Suppressor macrophage treated with lipopolysaccharide for 1 hour (primary cell): ENCODE data around the gene IPP.
"Not testable (repeated sequence)": the region's sequence is repeated elsewhere in the genome, so short reads cannot be mapped to it uniquely, and the experiment has no call there.

Experiments used
- DNase-seq, 3 donors: peaks; one replicate each; pipeline ENCODE4 v3.0.0-alpha.2; 2020 to 2022

IPP gene

DNA sequence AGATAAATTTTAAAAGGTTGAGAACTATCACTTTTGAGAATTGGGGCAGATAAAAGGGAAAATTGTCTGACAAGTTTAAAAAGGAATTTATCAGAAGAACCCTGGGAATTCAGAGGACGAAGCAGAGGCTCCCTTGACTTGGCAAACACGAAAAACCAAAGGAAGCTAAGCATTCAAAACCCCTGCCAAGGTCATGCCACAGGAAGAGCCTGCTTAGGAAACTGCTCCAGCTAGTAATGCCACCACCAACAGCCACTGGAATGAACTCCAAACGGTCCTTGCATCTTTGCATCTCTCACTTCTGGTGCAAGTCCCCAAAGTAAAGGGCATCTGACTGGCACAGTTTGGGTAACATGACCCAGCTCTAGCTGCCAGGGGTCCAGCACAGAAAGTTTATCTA lies 71.3 kb downstream of the IPP start:
- no peak for DNase-seq

DNA sequence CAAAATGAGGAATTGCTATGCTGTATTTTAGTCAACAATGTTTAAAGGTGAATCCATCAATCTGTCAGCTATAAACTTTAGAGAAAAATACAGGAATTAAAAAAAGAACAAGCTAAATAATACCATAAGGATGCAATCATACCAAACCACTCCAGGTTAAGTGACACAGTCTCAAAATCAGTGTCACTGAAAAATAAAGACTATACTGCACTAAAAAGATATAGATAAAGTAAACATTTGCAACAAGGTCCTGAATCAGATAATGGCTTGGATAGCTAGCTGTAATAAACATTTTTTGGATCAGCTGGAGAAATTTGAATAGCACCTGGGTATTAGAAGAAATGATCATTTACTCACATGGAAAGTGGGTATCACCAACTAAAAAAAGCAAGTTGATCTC lies 72.0 kb downstream of the IPP start:
- DNase-seq, result no peak

GRCh38 chr1:45677751-45678245 lies 72.7 kb downstream of the IPP start:
- DNase-seq, result no peak

DNA sequence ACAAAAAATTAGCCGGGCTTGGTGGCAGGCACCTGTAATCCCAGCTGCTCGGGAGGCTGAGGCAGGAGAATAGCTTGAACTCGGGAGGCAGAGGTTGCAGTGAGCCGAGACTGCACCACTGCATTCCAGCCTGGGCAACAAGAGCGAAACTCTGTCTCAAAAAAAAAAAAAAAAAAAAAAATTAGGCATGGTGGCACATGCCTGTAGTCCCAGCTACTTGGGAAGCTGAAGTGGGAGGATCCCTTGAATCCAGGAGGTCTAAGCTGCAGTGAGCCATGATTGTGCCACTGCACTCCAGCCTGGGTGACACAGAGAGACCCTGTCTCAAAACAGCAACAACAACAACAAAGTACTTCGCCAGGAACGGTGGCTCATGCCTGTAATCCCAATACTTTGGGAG lies 73.9 kb downstream of the IPP start:
- DNase-seq, result not testable (repeated sequence)

- DNase-seq, result no peak
Measured at GRCh38 chr1:45674478-45674877, 76.0 kb downstream of the IPP start.

DNA sequence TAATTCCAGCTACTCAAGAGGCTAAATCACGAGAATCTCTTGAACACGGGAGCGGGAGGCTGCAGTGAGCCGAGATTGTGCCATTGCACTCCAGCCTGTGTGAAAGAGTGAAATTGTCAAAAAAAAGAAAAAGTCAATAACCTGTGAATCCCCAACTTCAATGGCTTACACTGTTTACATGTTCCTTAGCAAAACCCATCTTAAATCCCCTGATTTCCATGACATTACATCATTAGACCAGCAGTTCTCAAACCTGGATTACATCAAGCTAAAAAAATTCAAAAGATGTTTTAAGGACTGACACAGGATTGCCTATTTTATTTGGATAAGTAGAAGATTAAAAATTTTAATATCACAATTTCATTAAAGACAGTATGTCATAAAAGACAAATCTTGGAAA lies 76.5 kb downstream of the IPP start:
- no peak for DNase-seq

DNA sequence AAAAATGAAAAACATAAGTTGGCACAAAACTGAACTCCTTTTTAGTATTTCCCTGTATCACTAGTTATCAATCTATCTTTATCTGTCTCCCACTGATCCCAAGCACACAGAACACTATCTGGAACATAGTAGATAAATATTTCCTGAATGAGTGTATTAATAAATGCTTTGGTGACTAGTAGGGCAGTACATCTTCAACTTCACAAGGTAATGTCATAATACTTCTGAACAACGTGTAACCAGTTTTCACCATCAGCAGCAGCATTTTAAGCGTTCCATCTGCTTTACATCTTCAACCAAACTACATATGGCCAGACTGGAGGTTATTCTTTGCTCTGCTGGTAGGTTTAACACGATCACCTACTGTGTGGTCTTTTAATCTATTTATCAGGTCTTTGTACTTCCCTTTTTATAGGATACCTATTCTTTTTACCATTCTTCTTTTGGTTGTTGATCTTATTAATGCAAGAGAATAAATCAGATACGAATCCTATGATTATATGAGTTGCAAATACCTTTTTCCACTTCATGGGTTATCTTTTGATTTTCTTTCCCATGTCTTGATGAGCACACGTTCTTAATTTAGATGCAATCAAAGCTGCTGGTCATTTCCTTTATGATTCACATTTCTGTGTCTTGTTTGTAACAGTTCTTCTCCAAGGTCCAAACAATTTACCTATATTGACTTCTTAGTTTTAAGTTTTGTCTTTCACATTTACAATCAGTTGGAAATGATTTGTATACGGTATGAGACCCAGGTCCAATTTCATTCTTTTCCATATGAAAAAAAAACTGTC lies 80.4 kb downstream of the IPP start:
- no peak for DNase-seq

- no peak for DNase-seq
Measured at GRCh38 chr1:45669379-45669778, 81.1 kb downstream of the IPP start.

DNA sequence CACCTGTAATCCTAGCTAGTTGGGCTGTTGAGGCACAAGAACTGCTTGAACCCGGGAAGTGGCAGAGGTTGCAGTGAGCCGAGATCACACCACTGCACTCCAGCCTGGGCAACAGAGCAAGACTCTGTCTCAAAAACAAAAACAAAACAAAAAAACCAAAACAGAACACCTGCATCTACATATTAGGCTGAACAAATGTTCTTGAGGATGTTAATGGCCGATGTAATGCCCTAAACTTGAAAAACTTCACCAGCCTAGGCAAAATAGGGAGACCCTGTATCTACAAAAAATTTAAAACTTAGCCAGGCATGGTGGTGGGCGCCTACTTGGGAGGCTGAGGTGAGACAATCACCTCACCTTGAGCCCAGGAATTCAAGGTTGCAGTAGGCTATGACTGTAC lies 81.9 kb downstream of the IPP start:
- DNase-seq, result no peak

- no peak for DNase-seq
Measured at GRCh38 chr1:45667321-45668111, 82.9 kb downstream of the IPP start.

- no peak for DNase-seq
Measured at GRCh38 chr1:45666836-45667235, 83.6 kb downstream of the IPP start.

GRCh38 chr1:45660336-45660735 lies 90.1 kb downstream of the IPP start:
- no peak for DNase-seq

GRCh38 chr1:45659222-45659621 lies 91.2 kb downstream of the IPP start:
- no peak for DNase-seq

DNA sequence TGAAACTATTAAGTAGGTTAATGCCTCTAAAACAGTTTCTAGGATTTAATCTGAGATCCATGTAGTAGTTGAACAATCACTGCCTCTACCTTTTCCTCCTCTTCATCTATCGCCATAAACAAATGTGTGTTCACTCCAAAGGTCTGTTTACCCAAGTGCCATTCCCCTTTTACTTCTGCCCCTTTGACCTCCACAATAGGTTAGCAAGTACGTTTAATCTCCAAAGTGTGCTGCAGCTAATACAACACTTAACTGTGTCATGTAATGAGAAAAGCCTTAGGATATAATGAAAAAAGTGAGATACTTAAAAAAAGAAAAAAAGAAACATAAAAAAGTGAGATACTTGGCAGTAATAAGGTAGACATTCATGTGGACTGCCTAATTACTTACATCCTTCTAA lies 92.3 kb downstream of the IPP start:
- DNase-seq, result no peak

DNA sequence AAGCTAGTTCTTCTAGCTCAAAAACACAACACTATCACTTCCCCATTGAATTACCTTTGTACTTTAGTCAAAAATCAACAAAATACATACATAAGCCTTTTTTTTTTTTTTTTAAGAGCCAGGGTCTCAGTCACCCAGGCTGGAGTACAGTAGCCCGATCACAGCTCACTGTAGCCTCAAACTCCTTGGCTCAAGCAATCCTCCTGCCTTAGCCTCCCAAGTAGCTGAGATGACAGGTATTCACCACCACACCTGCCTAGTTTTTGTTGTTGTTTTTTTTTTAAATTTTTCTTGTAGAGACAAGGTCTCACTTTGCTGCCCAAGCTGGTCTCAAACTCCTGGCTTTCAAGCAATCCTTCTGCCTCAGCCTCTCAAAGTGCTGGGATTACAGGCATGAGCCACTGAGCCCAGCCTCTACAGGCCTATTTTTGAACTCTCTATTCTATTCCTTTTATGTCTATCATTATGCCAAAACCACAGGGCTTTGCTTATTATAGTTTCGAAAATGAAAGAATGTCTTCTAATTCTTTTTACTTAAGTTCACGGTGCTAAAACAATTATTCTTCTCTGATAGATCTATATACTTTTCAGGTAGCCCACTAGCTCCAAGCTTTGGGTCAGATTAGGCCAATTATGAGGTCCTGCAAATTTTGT lies 93.8 kb downstream of the IPP start:
- DNase-seq, result no peak

- no peak for DNase-seq
Measured at GRCh38 chr1:45654540-45655280, 95.7 kb downstream of the IPP start.
